ENCODE measurements around the gene BRME1.
"Not testable (repeated sequence)": the region's sequence is repeated elsewhere in the genome, so short reads cannot be mapped to it uniquely, and the experiment has no call there.

Gene BRME1

DNA sequence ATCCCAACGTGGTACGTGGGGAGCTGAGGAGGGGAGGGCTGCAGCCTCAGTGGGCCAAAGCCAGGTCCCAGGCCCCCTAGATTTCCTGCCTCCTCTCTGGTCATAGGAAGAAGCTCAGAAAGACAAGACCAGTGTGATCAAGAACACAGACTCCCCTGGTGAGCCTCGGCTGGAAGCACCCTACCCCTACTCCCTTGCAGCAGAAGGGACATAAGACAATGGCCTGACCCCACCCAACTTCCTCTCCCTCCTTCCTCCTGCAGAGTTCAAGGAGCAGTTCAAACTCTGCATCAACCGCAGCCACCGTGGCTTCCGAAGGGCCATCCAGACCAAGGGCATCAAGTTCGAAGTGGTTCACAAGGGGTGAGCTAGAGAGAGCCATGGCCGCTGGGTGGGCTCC, 20.8 kb upstream of the BRME1 start:
- DNase-seq (ENCODE audit: low spot score) = no peak

DNA sequence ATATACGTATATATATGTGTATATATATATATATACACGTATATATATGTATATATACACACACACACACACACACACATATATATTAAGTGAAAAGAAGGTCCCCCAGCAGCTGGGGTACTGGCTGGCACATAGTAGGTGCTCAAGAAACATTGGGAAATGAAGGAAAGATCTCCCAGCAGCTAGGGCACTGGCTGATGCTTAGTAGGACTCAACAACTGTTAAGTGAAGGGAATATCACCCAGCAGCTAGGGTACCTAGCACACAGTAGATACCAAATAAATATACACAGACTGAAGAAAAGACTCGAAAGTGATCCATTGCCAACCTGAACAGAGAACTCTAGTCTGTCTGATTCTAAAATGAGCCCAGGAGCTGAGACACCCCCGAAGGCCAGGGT, 20.1 kb upstream of the BRME1 start:
- DNase-seq (ENCODE audit: low spot score) = no peak

GRCh38 chr19:13923194-13923987, 17.5 kb upstream of the BRME1 start:
- no peak for DNase-seq (ENCODE audit: low spot score)

GRCh38 chr19:13922118-13922517, 16.2 kb upstream of the BRME1 start:
- DNase-seq (ENCODE audit: low spot score) = not testable (repeated sequence)

GRCh38 chr19:13920940-13921747, 15.2 kb upstream of the BRME1 start:
- peak; percentile 42 for DNase-seq (ENCODE audit: low spot score)

- no peak for DNase-seq (ENCODE audit: low spot score)
Observed at GRCh38 chr19:13920524-13920923, 14.6 kb upstream of the BRME1 start.

DNA sequence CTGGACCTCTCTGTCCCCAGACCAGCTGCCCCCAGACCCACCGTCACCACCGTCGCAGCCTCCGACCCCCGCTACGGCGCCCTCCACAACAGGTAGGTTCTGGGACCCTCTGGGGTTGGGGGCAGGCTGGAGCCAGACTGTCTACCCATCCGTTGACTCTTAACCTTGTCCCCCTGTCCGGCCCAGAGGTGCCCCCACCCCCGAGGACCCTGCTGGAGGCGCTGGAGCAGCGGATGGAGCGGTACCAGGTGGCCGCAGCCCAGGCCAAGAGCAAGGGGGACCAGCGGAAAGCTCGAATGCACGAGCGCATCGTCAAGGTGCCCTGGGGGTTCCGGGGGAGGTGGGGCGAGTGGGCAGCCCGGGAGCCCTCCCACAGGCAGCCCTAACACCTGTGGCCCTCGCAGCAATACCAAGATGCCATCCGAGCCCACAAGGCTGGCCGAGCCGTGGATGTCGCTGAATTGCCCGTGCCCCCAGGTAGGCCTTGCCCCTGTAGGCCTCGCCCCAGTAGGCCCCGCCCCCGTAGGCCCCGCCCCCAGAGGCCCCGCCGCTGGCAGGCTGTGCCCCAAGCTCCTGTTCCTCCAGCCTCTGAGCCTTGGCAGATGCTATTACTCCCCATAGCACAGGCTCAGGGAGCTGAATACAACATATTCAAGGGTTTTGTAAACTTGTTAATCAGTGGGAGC, 13.0 kb upstream of the BRME1 start:
- DNase-seq (ENCODE audit: low spot score) = no peak

DNA sequence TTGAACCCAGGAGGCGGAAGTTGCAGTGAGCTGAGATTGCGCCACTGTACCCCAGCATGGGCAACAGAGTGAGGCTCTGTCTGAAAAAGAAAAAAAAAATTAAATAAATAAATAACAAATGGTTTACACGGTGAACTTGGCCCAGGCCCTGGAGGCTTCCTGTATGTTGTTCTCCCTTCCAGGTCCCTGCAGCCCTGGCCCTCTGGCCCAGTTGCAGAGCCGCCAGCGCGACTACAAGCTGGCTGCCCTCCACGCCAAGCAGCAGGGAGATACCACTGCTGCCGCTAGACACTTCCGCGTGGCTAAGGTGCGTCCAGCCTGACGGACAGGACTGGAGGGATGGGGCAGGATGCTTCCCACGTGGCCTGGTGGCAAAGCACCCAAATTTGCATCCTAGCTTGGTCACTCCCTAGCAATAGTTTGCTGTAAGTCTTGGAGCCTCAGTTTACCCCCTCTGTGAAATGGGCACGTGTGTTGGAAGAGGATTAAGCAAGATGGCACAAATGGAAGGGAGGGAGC, 12.0 kb upstream of the BRME1 start:
- no peak for DNase-seq (ENCODE audit: low spot score)

- DNase-seq (ENCODE audit: low spot score) = no peak
Observed at GRCh38 chr19:13914777-13915176, 8.9 kb upstream of the BRME1 start.

- DNase-seq (ENCODE audit: low spot score) = no peak
Observed at GRCh38 chr19:13913352-13913751, 7.4 kb upstream of the BRME1 start.

DNA sequence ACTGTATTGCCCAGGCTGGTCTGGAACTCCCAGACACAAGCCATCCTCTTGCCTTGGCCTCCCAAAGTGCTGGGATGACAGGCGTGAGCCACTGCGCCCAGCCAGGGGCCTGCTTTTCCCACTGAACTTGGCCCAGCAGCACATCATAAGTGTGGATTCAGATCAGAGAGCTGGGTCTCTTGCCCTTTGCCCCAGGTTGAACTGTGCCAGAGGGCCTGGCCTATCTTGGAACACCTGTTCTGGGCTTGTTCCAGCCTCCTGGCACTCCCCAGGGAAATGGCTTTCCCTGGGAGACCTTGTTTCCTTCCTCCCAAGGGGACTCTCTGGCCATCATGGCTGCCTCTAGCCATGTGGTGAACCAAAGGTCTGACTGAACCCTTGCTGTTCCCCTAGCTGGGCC, 3.5 kb upstream of the BRME1 start:
- no peak for DNase-seq (ENCODE audit: low spot score)

- no peak for DNase-seq (ENCODE audit: low spot score)
Observed at GRCh38 chr19:13908674-13909073, 2.8 kb upstream of the BRME1 start.

DNA sequence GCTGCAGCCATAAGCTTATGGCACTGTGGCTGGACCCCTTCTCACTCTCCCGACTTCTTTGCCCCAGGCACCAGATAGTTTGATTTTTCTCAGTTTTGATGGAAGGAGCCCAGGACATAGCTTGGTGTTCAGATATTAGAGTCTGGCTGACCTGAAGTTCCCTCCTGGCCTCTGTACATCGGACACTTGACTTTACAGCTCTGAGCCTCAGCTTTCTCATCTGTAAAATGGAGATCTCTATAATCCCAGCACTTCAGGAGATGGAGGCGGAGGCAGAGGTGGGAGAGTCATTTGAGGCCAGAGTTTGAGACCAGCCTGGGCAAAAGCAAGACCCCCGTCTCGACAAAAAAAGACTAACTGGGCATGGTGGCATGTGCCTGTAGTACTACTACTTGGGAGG, 993 bp upstream of the BRME1 start:
- no peak for DNase-seq (ENCODE audit: low spot score)

DNA sequence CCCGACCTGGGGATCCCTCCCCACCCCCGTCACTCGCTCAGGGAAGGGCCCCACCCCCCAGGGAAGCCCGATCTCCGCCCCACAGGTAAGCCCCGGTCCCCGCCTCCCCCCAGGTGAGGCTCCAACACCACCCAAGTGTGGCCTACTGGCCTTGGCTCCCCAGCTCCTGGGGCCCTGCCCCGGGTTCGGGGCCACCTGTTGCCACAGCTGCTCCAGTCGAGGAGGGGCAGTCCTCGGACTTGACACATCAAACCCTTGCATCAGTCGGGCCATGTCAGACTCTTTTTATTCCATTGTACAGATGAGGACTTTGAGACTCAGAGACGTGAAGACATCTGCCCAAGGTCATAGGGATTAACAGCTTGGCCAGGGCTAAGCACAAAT, 596 bp upstream of the BRME1 start:
- no peak for DNase-seq (ENCODE audit: low spot score)

DNA sequence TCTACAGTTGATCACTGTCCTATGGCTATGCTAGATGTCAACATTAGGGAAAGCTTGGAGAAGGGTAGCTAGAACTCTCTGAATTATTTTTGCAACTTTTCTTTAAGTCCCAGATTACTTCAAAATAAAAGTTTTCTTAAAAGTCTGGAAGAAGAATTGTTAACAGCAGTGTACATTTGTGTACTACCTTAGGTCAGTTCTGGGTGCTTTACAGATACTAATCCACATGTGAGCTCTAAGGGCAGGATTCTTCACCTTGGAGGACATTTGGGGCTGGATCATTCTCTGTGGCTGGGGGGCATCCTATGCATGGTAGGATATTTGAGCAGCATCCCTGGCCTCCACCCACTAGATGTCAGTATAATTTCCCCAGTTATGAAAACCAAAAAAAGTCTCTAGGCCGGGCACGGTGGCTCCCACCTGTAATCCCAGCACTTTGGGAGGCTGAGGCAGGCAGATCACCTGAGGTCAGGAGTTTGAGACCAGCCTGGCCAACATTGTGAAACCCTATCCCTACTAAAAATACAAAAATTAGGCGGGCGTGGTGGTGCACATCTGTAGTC, 2.8 kb downstream of the BRME1 start:
- DNase-seq (ENCODE audit: low spot score) = no peak

DNA sequence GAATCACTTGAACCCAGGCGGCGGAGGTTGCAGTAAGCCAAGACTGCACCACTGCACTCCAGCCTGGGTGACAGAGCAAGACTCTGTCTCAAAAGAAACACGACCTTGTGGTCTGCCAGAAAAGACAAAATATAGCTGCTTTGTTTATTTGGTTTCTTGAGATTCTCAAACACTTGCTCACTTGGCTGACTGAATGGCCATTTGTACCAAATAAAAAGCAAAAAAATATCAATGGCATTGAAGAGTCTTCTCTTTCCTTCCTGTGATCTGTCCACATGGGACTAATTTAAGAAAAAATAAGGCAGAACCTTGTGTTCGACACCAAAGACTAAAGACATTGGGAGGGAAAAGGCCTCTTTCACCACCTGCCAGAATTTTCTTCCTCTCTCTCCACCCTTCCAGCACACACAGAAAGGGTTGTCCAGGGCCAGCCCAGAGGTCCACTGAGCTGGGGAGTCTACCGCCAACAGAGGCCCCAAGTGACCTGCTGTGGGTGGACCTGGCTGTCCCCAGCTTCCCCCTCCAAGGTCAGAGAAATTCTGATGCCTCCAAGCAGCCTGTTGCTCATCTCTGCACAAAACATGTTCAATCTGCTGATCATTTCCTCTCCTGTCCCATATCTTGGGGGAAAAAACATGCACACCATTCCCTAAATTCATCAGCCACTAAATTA, 5.9 kb downstream of the BRME1 start:
- DNase-seq (ENCODE audit: low spot score) = no peak

DNA sequence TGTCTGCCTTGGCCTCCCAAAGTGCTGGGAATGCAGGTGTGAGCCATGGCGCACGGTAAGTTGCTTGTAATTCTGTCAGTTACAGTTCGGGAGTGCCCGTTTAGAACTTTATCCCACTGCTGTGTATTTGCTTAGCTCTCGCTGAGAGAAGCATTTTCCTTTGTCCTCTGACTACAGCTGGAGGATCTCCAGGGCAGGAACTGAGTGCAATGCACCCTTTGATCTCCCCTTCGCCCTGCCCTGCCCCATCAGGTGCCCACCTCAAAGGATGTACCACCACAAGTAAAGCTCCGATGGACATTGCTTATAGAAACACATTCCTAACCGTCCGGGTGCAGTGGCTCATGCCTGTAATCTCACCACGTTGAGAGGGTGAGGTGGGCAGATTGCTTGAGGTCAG, 6.5 kb downstream of the BRME1 start:
- DNase-seq (ENCODE audit: low spot score) = no peak

- DNase-seq (ENCODE audit: low spot score) = no peak
Observed at GRCh38 chr19:13896227-13896626, 9.7 kb downstream of the BRME1 start.

- peak; percentile 45 for DNase-seq (ENCODE audit: low spot score)
Observed at GRCh38 chr19:13894552-13894951, 11.4 kb downstream of the BRME1 start.

DNA sequence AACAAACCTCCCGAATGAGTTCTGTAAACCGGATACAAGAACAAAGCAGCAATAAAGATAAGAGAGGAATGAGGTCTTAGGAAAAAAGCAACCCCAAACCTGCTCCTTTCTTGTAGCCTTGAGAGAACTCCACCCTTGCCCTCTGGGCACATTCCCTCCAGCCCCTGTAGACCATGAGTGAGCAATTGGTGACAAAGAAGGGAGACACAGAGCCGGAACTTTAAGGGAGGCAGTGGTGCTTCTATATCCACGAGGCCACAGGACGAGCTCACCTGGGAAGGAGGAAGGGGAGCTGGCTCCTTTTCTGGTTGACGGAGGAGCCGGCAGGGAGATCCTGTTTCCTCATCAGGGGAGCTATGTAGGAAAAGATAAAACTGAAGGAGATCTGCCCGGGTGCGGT, 13.0 kb downstream of the BRME1 start:
- no peak for DNase-seq (ENCODE audit: low spot score)

GRCh38 chr19:13890136-13890535, 15.8 kb downstream of the BRME1 start:
- no peak for DNase-seq (ENCODE audit: low spot score)

- no peak for DNase-seq (ENCODE audit: low spot score)
Observed at GRCh38 chr19:13888281-13888680, 17.6 kb downstream of the BRME1 start.
